Subcutaneous adipose tissue (tissue), 4 donors: ENCODE measurements around the gene CCT8. TPM values are rescaled to one million over a fixed set of nuclear protein-coding genes. Genes with fewer than 3 reads are reported as not detected.

Experiments
- CTCF ChIP-seq: fragments of 450-650 bp; IDR thresholded peaks from one replicate; pipeline ENCODE4 v1.5.1; 2016; ENCODE audit warnings: low read depth, mild to moderate bottlenecking, control low read depth, antibody characterized with exemption, moderate library complexity
- total RNA-seq, 4 donors: library from RNA; depleted of rRNA; stranded (reverse); fragments of >200 nt; gene quantifications; one replicate each; pipeline ENCODE4 v1.1.0, GENCODE V29; 2016

CCT8 gene
- total RNA-seq, 4 donors from 2014 or later = 69.1 to 135 (median 102) TPM

GRCh38 chr21:29085106-29085752 is 11.8 kb upstream of the CCT8 start:
- no peak for TF ChIP-seq CTCF

GRCh38 chr21:29084372-29084771 is 10.9 kb upstream of the CCT8 start:
- no peak for TF ChIP-seq CTCF

- no peak for TF ChIP-seq CTCF
These were observed 9.9 kb upstream of the CCT8 start for GRCh38 chr21:29083306-29083705.

- no peak for TF ChIP-seq CTCF
These were observed 8.8 kb upstream of the CCT8 start for GRCh38 chr21:29082046-29082815.

- TF ChIP-seq CTCF = no peak
These were observed 7.0 kb upstream of the CCT8 start for GRCh38 chr21:29080454-29080941.

GRCh38 chr21:29078869-29079767 is 5.7 kb upstream of the CCT8 start:
- no peak for TF ChIP-seq CTCF
